H1 (cell line): ENCODE measurements around the gene MMP25. TPM values are rescaled to one million over a fixed set of nuclear protein-coding genes. Genes with fewer than 3 reads are reported as not detected.
A peak's percentile ranks its signal among the peaks of the same experiment; 100 is the strongest.

Experiments used
- CTCF ChIA-PET: fragments of 300-600 bp; sonication (Branson Sonifier 250); formaldehyde crosslinking; loops from one replicate; lab custom pipeline; 2021; ENCODE audit not compliant: partially characterized antibody; lab: Charles Lee
- POLR2A ChIA-PET: fragments of 300-600 bp; sonication (Branson Sonifier 250); formaldehyde crosslinking; loops from one replicate; lab custom pipeline; 2021; ENCODE audit warnings: inconsistent platforms; ENCODE audit not compliant: partially characterized antibody; lab: Charles Lee
- DNase-seq, 2 experiments: peaks; one replicate each; pipeline versions ENCODE4 v3.0.0 to v3.0.0-alpha.2; 2010 to 2022; ENCODE audit warnings: low spot score in 2 of 2, low read depth in 1 of 2, mixed read lengths in 1 of 2
- FAIRE-seq: peaks from 2 replicates; lab custom pipeline; 2011; peaks lifted over from hg19 to GRCh38; lab: Jason Lieb, UNC
- H2AFZ ChIP-seq: 2 replicates; pipeline ENCODE4 v1.8.1; 2012; ENCODE audit warnings: low read length, inconsistent platforms
- H2AK5ac ChIP-seq: 2 replicates; pipeline ENCODE4 v1.6.1; 2013; ENCODE audit warnings: low read depth, low read length
- H2BK120ac ChIP-seq: replicated peaks from 2 replicates; pipeline ENCODE3; 2013; ENCODE audit warnings: low read depth, low read length, inconsistent platforms
- H2BK12ac ChIP-seq: 2 replicates; pipeline ENCODE4 v1.6.1; 2013; ENCODE audit warnings: low read depth, low read length
- H2BK15ac ChIP-seq: 2 replicates; pipeline ENCODE4 v1.6.1; 2013; ENCODE audit warnings: low read length
- H2BK20ac ChIP-seq: 2 replicates; pipeline ENCODE4 v1.6.1; 2013; ENCODE audit warnings: low read length
- H2BK5ac ChIP-seq: 2 replicates; pipeline ENCODE4 v1.6.1; 2013; ENCODE audit warnings: low read depth, low read length
- H3K14ac ChIP-seq: 2 replicates; pipeline ENCODE4 v1.6.1; 2013; ENCODE audit warnings: inconsistent platforms; ENCODE audit not compliant: insufficient read length
- H3K18ac ChIP-seq: 2 replicates; pipeline ENCODE4 v1.6.1; 2013; ENCODE audit warnings: low read length; ENCODE audit errors: extremely low read depth
- H3K23ac ChIP-seq: 2 replicates; pipeline ENCODE4 v1.6.1; 2013; ENCODE audit warnings: inconsistent platforms; ENCODE audit not compliant: insufficient read length
- H3K23me2 ChIP-seq: 2 replicates; pipeline ENCODE4 v1.6.1; 2013; ENCODE audit warnings: low read depth, low read length
- H3K27ac ChIP-seq: 2 replicates; pipeline ENCODE4 v1.6.1; 2011; ENCODE audit warnings: low read depth, low read length, inconsistent platforms
- H3K27me3 ChIP-seq, 4 experiments: replicated peaks in 1 of 4; 1 replicate in 1 of 4; 2 replicates in 3 of 4; pipeline versions ENCODE4 v1.6.1 to v1.8.1; 2011 to 2013; ENCODE audit warnings: low read length in 3 of 4, mild to moderate bottlenecking in 3 of 4, inconsistent platforms in 2 of 4, mixed read lengths in 2 of 4, moderate library complexity in 1 of 4; ENCODE audit not compliant: control insufficient read depth in 3 of 4, insufficient read depth in 3 of 4; ENCODE audit errors: extremely low read depth in 1 of 4
- H3K36me3 ChIP-seq, 4 experiments: 2 replicates each; pipeline versions ENCODE4 v1.6.1 to v1.8.1; 2011 to 2013; ENCODE audit warnings: mild to moderate bottlenecking in 4 of 4, low read length in 3 of 4, moderate library complexity in 2 of 4, control low read depth in 1 of 4, inconsistent platforms in 1 of 4; ENCODE audit not compliant: insufficient read depth in 4 of 4, control insufficient read depth in 2 of 4
- H3K4ac ChIP-seq: replicated peaks from 2 replicates; pipeline ENCODE3; 2013; ENCODE audit warnings: low read length, low read depth, mixed read lengths, inconsistent platforms; ENCODE audit not compliant: insufficient read length
- H3K4me1 ChIP-seq, 4 experiments: replicated peaks in 1 of 4; 1 replicate in 1 of 4; 2 replicates in 3 of 4; pipeline versions ENCODE4 v1.6.1 to v1.8.1; 2011 to 2013; ENCODE audit warnings: low read length in 3 of 4, inconsistent platforms in 2 of 4, mixed read lengths in 1 of 4; ENCODE audit not compliant: insufficient read depth in 4 of 4, control insufficient read depth in 3 of 4
- H3K4me2 ChIP-seq, 2 experiments: 2 replicates each; pipeline versions ENCODE4 v1.6.1 to v1.8.1; 2011 to 2013; ENCODE audit warnings: low read depth in 2 of 2, low read length in 2 of 2, control low read depth in 1 of 2, inconsistent platforms in 1 of 2, mild to moderate bottlenecking in 1 of 2; ENCODE audit not compliant: insufficient read depth in 1 of 2
- H3K4me3 ChIP-seq, 4 experiments: fragments of 200-600, 300-600 bp in 1 of 4; sonication (generic), shearing (Covaris generic), sonication (Bioruptor Twin) in 1 of 4; 2 replicates each; pipeline versions ENCODE4 v1.5.1 to v1.8.1; 2011 to 2016; ENCODE audit warnings: low read length in 4 of 4, low read depth in 3 of 4, control low read depth in 2 of 4, inconsistent platforms in 2 of 4, mild to moderate bottlenecking in 2 of 4, mixed read lengths in 1 of 4, moderate library complexity in 1 of 4; ENCODE audit not compliant: insufficient read depth in 2 of 4; ENCODE audit errors: extremely low read depth in 1 of 4
- H3K56ac ChIP-seq: replicated peaks from 2 replicates; pipeline ENCODE3; 2013; ENCODE audit warnings: low read depth, mild to moderate bottlenecking, mixed read lengths, low read length, inconsistent platforms; ENCODE audit not compliant: insufficient read length
- H3K79me1 ChIP-seq: 2 replicates; pipeline ENCODE4 v1.6.1; 2013; ENCODE audit warnings: low read depth, low read length, control low read depth
- H3K79me2 ChIP-seq, 2 experiments: 2 replicates each; pipeline versions ENCODE4 v1.6.1 to v1.8.1; 2012 to 2013; ENCODE audit warnings: low read length in 2 of 2, mild to moderate bottlenecking in 2 of 2, inconsistent platforms in 1 of 2; ENCODE audit not compliant: insufficient read depth in 2 of 2, control insufficient read depth in 1 of 2
- H3K9ac ChIP-seq, 4 experiments: replicated peaks in 1 of 4; 1 replicate in 1 of 4; 2 replicates in 3 of 4; pipeline versions ENCODE4 v1.6.1 to v1.8.1; 2011 to 2013; ENCODE audit warnings: low read depth in 3 of 4, low read length in 3 of 4, control low read depth in 2 of 4, mild to moderate bottlenecking in 2 of 4, moderate library complexity in 2 of 4, inconsistent platforms in 1 of 4; ENCODE audit errors: extremely low read depth in 1 of 4
- H3K9me3 ChIP-seq, 2 experiments: 2 replicates each; pipeline versions ENCODE4 v1.6.1 to v1.8.1; 2012 to 2013; ENCODE audit warnings: mild to moderate bottlenecking in 2 of 2, moderate library complexity in 2 of 2, control low read depth in 1 of 2, inconsistent platforms in 1 of 2, low read depth in 1 of 2, low read length in 1 of 2, mixed read lengths in 1 of 2; ENCODE audit not compliant: insufficient read depth in 2 of 2
- H4K20me1 ChIP-seq, 2 experiments: replicated peaks in 1 of 2; 2 replicates each; pipeline versions ENCODE3 to v1.8.1; 2011 to 2013; ENCODE audit warnings: inconsistent platforms in 2 of 2, low read length in 2 of 2, mild to moderate bottlenecking in 1 of 2; ENCODE audit not compliant: insufficient read depth in 2 of 2, control insufficient read depth in 1 of 2
- H4K5ac ChIP-seq: 2 replicates; pipeline ENCODE4 v1.6.1; 2013; ENCODE audit warnings: low read length, low read depth, mixed read lengths, inconsistent platforms; ENCODE audit not compliant: insufficient read length
- H4K8ac ChIP-seq: 2 replicates; pipeline ENCODE4 v1.8.0; 2013; ENCODE audit warnings: mild to moderate bottlenecking, moderate library complexity, low read length, inconsistent platforms; ENCODE audit not compliant: insufficient read depth; ENCODE audit errors: extremely low read depth
- H4K91ac ChIP-seq: replicated peaks from 2 replicates; pipeline ENCODE3; 2013; ENCODE audit warnings: low read length, mixed read lengths, inconsistent platforms; ENCODE audit not compliant: insufficient read length
- BRCA1 ChIP-seq: IDR thresholded peaks from 2 replicates; pipeline ENCODE4 v1.6.1; 2012; ENCODE audit warnings: low read depth, low read length, improper control_type of control experiment
- CREB1 ChIP-seq: IDR thresholded peaks from 2 replicates; pipeline ENCODE4 v1.6.1; 2012; ENCODE audit warnings: inconsistent platforms
- CTBP2 ChIP-seq: IDR thresholded peaks from 2 replicates; pipeline ENCODE4 v1.7.0; 2011; ENCODE audit warnings: borderline replicate concordance, mild to moderate bottlenecking, moderate library complexity, mixed read lengths, low read length; ENCODE audit not compliant: insufficient read depth, insufficient read length
- KDM5A ChIP-seq: fragments of 200-600 bp; IDR thresholded peaks from 2 replicates; pipeline ENCODE4 v1.7.1; 2012; ENCODE audit warnings: mild to moderate bottlenecking, low read length, inconsistent platforms, mixed read lengths
- NANOG ChIP-seq: IDR thresholded peaks from 2 replicates; pipeline ENCODE4 v1.6.1; 2011; ENCODE audit warnings: low read length, low read depth, mild to moderate bottlenecking, inconsistent platforms; ENCODE audit not compliant: insufficient read depth, poor library complexity, severe bottlenecking
- POLR2A ChIP-seq, 2 experiments: IDR thresholded peaks; 1 replicate in 1 of 2; 2 replicates in 1 of 2; pipeline ENCODE4 v1.6.1; 2011; ENCODE audit warnings: low read depth in 2 of 2, low read length in 2 of 2, mild to moderate bottlenecking in 2 of 2; ENCODE audit errors: control extremely low read depth in 1 of 2
- RFX5 ChIP-seq: IDR thresholded peaks from 2 replicates; pipeline ENCODE4 v1.6.1; 2011; ENCODE audit warnings: low read depth, low read length, improper control_type of control experiment, borderline replicate concordance
- SIN3A ChIP-seq, 2 experiments: IDR thresholded peaks in 1 of 2; conservative IDR thresholded peaks in 1 of 2; 2 replicates each; pipeline ENCODE4 v1.6.1; 2011 to 2012; ENCODE audit warnings: low read length in 2 of 2, improper control_type of control experiment in 1 of 2, low read depth in 1 of 2, mild to moderate bottlenecking in 1 of 2
- TAF1 ChIP-seq: IDR thresholded peaks from 2 replicates; pipeline ENCODE4 v1.6.1; 2011; ENCODE audit warnings: mild to moderate bottlenecking, low read depth, low read length
- WGBS, 2 experiments: shearing (Covaris generic) in 1 of 2; methylation state at CpG; one replicate each; pipeline versions ENCODE4 v1.1.6 to v1.1.7; 2013 to 2015; ENCODE audit warnings: low lambda C conversion rate in 2 of 2, mixed read lengths in 2 of 2, inconsistent platforms in 1 of 2, low coverage in 1 of 2, missing lambda C conversion rate in 1 of 2; ENCODE audit not compliant: insufficient replicate concordance in 2 of 2, insufficient coverage in 1 of 2, insufficient read length in 1 of 2; ENCODE audit errors: extremely low coverage in 1 of 2, missing lambda C conversion rate in 1 of 2; 5-methylcytosine and 5-hydroxymethylcytosine counted together
- polyA plus RNA-seq, 7 experiments: library from polyadenylated mRNA; depleted of rRNA in 3 of 7; stranded (reverse) in 5 of 7; unstranded in 2 of 7; fragments of >200 nt in 5 of 7; fragments of 200-250 nt in 2 of 7; gene quantifications; 1 replicate in 5 of 7; 2 replicates in 1 of 7; 4 replicates in 1 of 7; pipeline versions ENCODE4 v1.2.1 to v1.2.3, GENCODE V29; 2011 to 2013; ENCODE audit warnings: missing spikeins in 2 of 7, mixed read lengths in 2 of 7
- total RNA-seq: library from RNA; stranded (reverse); fragmentation: NEBNext Ultra II Directional; extraction: Animal tissue kit (Norgen Biotek cat#: 25700); gene quantifications from 2 replicates; pipeline ENCODE4 v1.2.1, GENCODE V29; 2021

Gene MMP25
- total and polyA plus RNA-seq, 2 of the 8 experiments (the other 6 are each of a cell fraction or from before 2014, with no cell fraction given), result 7.7 to 26.7 TPM

GRCh38 chr16:3027489-3027795 lies 18.9 kb upstream of the MMP25 start:
- H3K4me3 ChIP-seq, result no peak overlapping the region

More at GRCh38 chr16:3027489-3027795, 18.9 kb upstream of the MMP25 start:
- H3K4ac ChIP-seq, result no peak overlapping the region
- no peaks in the 10 kb centered on the region for H3K27me3 ChIP-seq
- no peak overlapping the region for H3K9ac ChIP-seq
- H4K5ac ChIP-seq, result no peak overlapping the region
- no peak overlapping the region for H2BK12ac ChIP-seq
- H4K20me1 ChIP-seq, result peaks cover 10 to 34% of the 10 kb centered on the region in 2 experiments
- TF ChIP-seq BRCA1, result no peak
- TF ChIP-seq TAF1, result no peak
- no peak for TF ChIP-seq CREB1
- no peak for TF ChIP-seq RFX5
- TF ChIP-seq NANOG, result no peak
- no peak for TF ChIP-seq POLR2A (IDR thresholded peaks at IDR 0.05; ENCODE audit: control extremely low read depth in 1 of 2, low read depth in 2 of 2, low read length in 2 of 2)
- no peak for TF ChIP-seq KDM5A
- no peak for TF ChIP-seq SIN3A (conservative IDR thresholded peaks at IDR 0.05 in 1 of 2, IDR thresholded peaks at IDR 0.05 in 1 of 2; ENCODE audit: low read depth in 1 of 2, low read length in 2 of 2)
- no peak for TF ChIP-seq CTBP2
- no peak overlapping the region for H4K8ac ChIP-seq
- no peak overlapping the region for H4K91ac ChIP-seq
- H3K18ac ChIP-seq, result no peak overlapping the region
- 93% methylated on average over 8 of the region's 8 CpGs; no CpG with 5 or more reads in 1 of the 2 experiments for WGBS, 2 experiments
- peaks cover 0 to 19% (median 16%) of the 10 kb centered on the region in 4 experiments; a peak in 6 of 7 replicates for H3K4me1 ChIP-seq
- no peak overlapping the region for H2BK15ac ChIP-seq
- no peak overlapping the region for H3K23ac ChIP-seq
- H2AK5ac ChIP-seq, result no peak overlapping the region
- no peak overlapping the region for H3K14ac ChIP-seq
- no peaks in the 10 kb centered on the region for H3K79me1 ChIP-seq
- H3K27ac ChIP-seq, result no peak overlapping the region
- no peaks in the 10 kb centered on the region for H3K9me3 ChIP-seq
- H3K56ac ChIP-seq, result no peak overlapping the region
- H2BK5ac ChIP-seq, result no peak overlapping the region
- no peaks in the 10 kb centered on the region for H3K79me2 ChIP-seq
- POLR2A ChIA-PET, result interaction anchor here (1.0 to 35.7 kb wide), 14 partner anchors 2 to 107 kb away, joined by 3 to 1808 read pairs (median 8); partner anchors contain the start of genes BICDL2, CLDN6, CLDN9 and HCFC1R1
- no peak for FAIRE-seq
- H2AFZ ChIP-seq, result no peak overlapping the region
- peaks cover 12% of the 10 kb centered on the region; the same call in 1 of the 2 replicates for H3K23me2 ChIP-seq
- H3K36me3 ChIP-seq, result peaks cover 0 to 21% (median 9%) of the 10 kb centered on the region in 4 experiments; a peak in 7 of 8 replicates
- H2BK120ac ChIP-seq, result no peak overlapping the region
- H3K4me2 ChIP-seq, result peak overlapping the region in 1 of 2 experiments; percentile 6; a peak in 1 of 4 replicates
- CTCF ChIA-PET, result interaction anchor here (0.7 to 23.8 kb wide), 21 partner anchors 8 to 131 kb away, joined by 3 to 639 read pairs (median 4); partner anchors contain the start of genes CLDN6, CLDN9, HCFC1R1 and THOC6
- no peak for DNase-seq
- H2BK20ac ChIP-seq, result no peak overlapping the region
